Astrocyte (in vitro differentiated cells and primary cell): ENCODE results near the gene UBE2F. TPM values are rescaled to one million over a fixed set of nuclear protein-coding genes. Genes with fewer than 3 reads are reported as not detected.

Experiments used
- DNase-seq: peaks from one replicate; pipeline ENCODE4 v3.0.0-alpha.2; 2010; ENCODE audit warnings: low read depth
- FAIRE-seq: peaks from 2 replicates; lab custom pipeline; 2011; peaks lifted over from hg19 to GRCh38; lab: Jason Lieb, UNC
- H2AFZ ChIP-seq: 2 replicates; pipeline ENCODE4 v1.6.0; 2012; ENCODE audit warnings: low read depth, low read length, inconsistent platforms
- H3K27ac ChIP-seq: 2 replicates; pipeline ENCODE4 v1.5.1; 2011; ENCODE audit warnings: low read depth, low read length, inconsistent platforms
- H3K27me3 ChIP-seq: 2 replicates; pipeline ENCODE4 v1.6.0; 2011; ENCODE audit warnings: low read length, inconsistent platforms; ENCODE audit not compliant: insufficient read depth
- H3K36me3 ChIP-seq: 2 replicates; pipeline ENCODE4 v1.5.1; 2011; ENCODE audit warnings: low read length, inconsistent platforms; ENCODE audit not compliant: insufficient read depth
- H3K4me1 ChIP-seq: 2 replicates; pipeline ENCODE4 v1.5.1; 2011; ENCODE audit warnings: low read length, inconsistent platforms; ENCODE audit not compliant: insufficient read depth
- H3K4me2 ChIP-seq: 2 replicates; pipeline ENCODE4 v1.6.0; 2012; ENCODE audit warnings: low read length, inconsistent platforms
- H3K4me3 ChIP-seq: 2 replicates; pipeline ENCODE4 v1.5.1; 2011; ENCODE audit warnings: low read depth, mild to moderate bottlenecking, low read length, inconsistent platforms; ENCODE audit not compliant: insufficient read depth
- H3K79me2 ChIP-seq: 2 replicates; pipeline ENCODE4 v1.6.0; 2012; ENCODE audit warnings: mild to moderate bottlenecking, low read length, inconsistent platforms; ENCODE audit not compliant: insufficient read depth
- H3K9ac ChIP-seq: 2 replicates; pipeline ENCODE4 v1.6.0; 2012; ENCODE audit warnings: mild to moderate bottlenecking, low read length, inconsistent platforms
- H3K9me3 ChIP-seq: 2 replicates; pipeline ENCODE4 v1.5.1; 2012; ENCODE audit warnings: low read depth, mild to moderate bottlenecking, low read length, inconsistent platforms; ENCODE audit not compliant: insufficient read depth
- H4K20me1 ChIP-seq: 2 replicates; pipeline ENCODE4 v1.6.0; 2012; ENCODE audit warnings: low read length, inconsistent platforms; ENCODE audit not compliant: insufficient read depth
- H3K27ac Mint-ChIP-seq: one replicate; pipeline ENCODE4 v1.8.0; 2021; ENCODE audit warnings: mild to moderate bottlenecking, mixed read lengths; ENCODE audit not compliant: unreplicated experiment
- H3K27me3 Mint-ChIP-seq: one replicate; pipeline ENCODE4 v1.8.0; 2021; ENCODE audit warnings: low read depth, mixed read lengths; ENCODE audit not compliant: unreplicated experiment
- H3K36me3 Mint-ChIP-seq: one replicate; pipeline ENCODE4 v1.8.0; 2021; ENCODE audit warnings: low read depth, mixed read lengths; ENCODE audit not compliant: unreplicated experiment
- H3K4me1 Mint-ChIP-seq: one replicate; pipeline ENCODE4 v1.8.0; 2021; ENCODE audit warnings: low read depth, mixed read lengths; ENCODE audit not compliant: unreplicated experiment
- H3K4me3 Mint-ChIP-seq: one replicate; pipeline ENCODE4 v1.8.0; 2021; ENCODE audit warnings: mild to moderate bottlenecking, moderate library complexity, mixed read lengths; ENCODE audit not compliant: unreplicated experiment
- H3K9me3 Mint-ChIP-seq: one replicate; pipeline ENCODE4 v1.8.0; 2021; ENCODE audit warnings: mild to moderate bottlenecking, mixed read lengths; ENCODE audit not compliant: unreplicated experiment
- CTCF ChIP-seq: IDR thresholded peaks from 2 replicates; pipeline ENCODE4 v1.5.1; 2011; ENCODE audit warnings: low read depth, mild to moderate bottlenecking, inconsistent platforms, low read length, moderate library complexity; ENCODE audit not compliant: insufficient read depth
- EZH2 ChIP-seq: IDR thresholded peaks from 2 replicates; pipeline ENCODE4 v1.6.1; 2012; ENCODE audit warnings: mild to moderate bottlenecking, low read length, inconsistent platforms; ENCODE audit not compliant: insufficient read depth
- total RNA-seq: library from RNA; stranded (reverse); gene quantifications from 2 replicates; pipeline ENCODE4 v1.2.1, GENCODE V29; 2021

Gene UBE2F
- total RNA-seq, 1 donor from 2014 or later = 67.1 TPM

- peak overlapping the region; percentile 91 for H3K4me3 Mint-ChIP-seq
- Histone ChIP-seq H3K4me1 (peaks cover 10% of the 10 kb centered on the region), H3K79me2 (no peaks in the 10 kb centered on the region), H3K9ac (no peak overlapping the region), H3K4me3 (peak overlapping the region; percentile 83), H4K20me1 (no peaks in the 10 kb centered on the region), H3K9me3 (no peaks in the 10 kb centered on the region), H3K4me2 (peak overlapping the region; percentile 91), H3K36me3 (no peaks in the 10 kb centered on the region), H3K27ac (no peak overlapping the region), H2AFZ (no peak overlapping the region), H3K27me3 (no peaks in the 10 kb centered on the region)
- H3K4me1 Mint-ChIP-seq = peaks cover 9% of the 10 kb centered on the region
- peaks cover 4% of the 10 kb centered on the region for H3K36me3 Mint-ChIP-seq
- H3K27ac Mint-ChIP-seq = peak overlapping the region; percentile 8
- H3K27me3 Mint-ChIP-seq = no peaks in the 10 kb centered on the region
- H3K9me3 Mint-ChIP-seq = peaks cover 2% of the 10 kb centered on the region
- no peak for DNase-seq
- TF ChIP-seq EZH2 = no peak
- TF ChIP-seq CTCF = no peak
- FAIRE-seq = no peak
These were observed 92.7 kb downstream of the UBE2F start for GRCh38 chr2:238059505-238059904.

- H3K4me2 ChIP-seq = peak overlapping the region; percentile 91
- H3K4me3 ChIP-seq = peak overlapping the region; percentile 83
- H4K20me1 ChIP-seq = no peaks in the 10 kb centered on the region
- H3K4me1 Mint-ChIP-seq = peaks cover 9% of the 10 kb centered on the region
- peak overlapping the region; percentile 91 for H3K4me3 Mint-ChIP-seq
- FAIRE-seq = no peak
- H3K36me3 Mint-ChIP-seq = peaks cover 4% of the 10 kb centered on the region
- H2AFZ ChIP-seq = peak overlapping the region; percentile 95
- H3K79me2 ChIP-seq = no peaks in the 10 kb centered on the region
- H3K27me3 Mint-ChIP-seq = no peaks in the 10 kb centered on the region
- H3K4me1 ChIP-seq = peaks cover 10% of the 10 kb centered on the region
- DNase-seq = no peak
- H3K27ac Mint-ChIP-seq = peak overlapping the region; percentile 87
- no peaks in the 10 kb centered on the region for H3K27me3 ChIP-seq
- TF ChIP-seq CTCF (no peak), EZH2 (no peak)
- peaks cover 2% of the 10 kb centered on the region for H3K9me3 Mint-ChIP-seq
- no peaks in the 10 kb centered on the region for H3K9me3 ChIP-seq
- no peaks in the 10 kb centered on the region for H3K36me3 ChIP-seq
- H3K27ac ChIP-seq = peak overlapping the region; percentile 82
- peak overlapping the region; percentile 90 for H3K9ac ChIP-seq
These were observed 93.3 kb downstream of the UBE2F start for GRCh38 chr2:238060096-238060541.

- Mint-ChIP-seq H3K27ac (peak within 1 kb of the TSS; percentile 87), H3K4me3 (peak within 1 kb of the TSS; percentile 97), H3K36me3 (peaks cover 4% of the 10 kb centered on the region), H3K4me1 (peaks cover 9% of the 10 kb centered on the region), H3K9me3 (peaks cover 2% of the 10 kb centered on the region), H3K27me3 (no peaks in the 10 kb centered on the region)
- peak within 1 kb of the TSS; percentile 82 for H3K27ac ChIP-seq
- peak within 1 kb of the TSS; percentile 97 for H3K4me3 ChIP-seq
- H3K27me3 ChIP-seq = no peaks in the 10 kb centered on the region
- H3K4me2 ChIP-seq = peak within 1 kb of the TSS; percentile 91
- H3K36me3 ChIP-seq = no peaks in the 10 kb centered on the region
- peak within 1 kb of the TSS; percentile 91 for H3K9ac ChIP-seq
- FAIRE-seq (no peak), DNase-seq (peak; percentile 90)
- peak within 1 kb of the TSS; percentile 97 for H2AFZ ChIP-seq
- peaks cover 10% of the 10 kb centered on the region for H3K4me1 ChIP-seq
- no peaks in the 10 kb centered on the region for H4K20me1 ChIP-seq
- no peak for TF ChIP-seq CTCF
- no peak for TF ChIP-seq EZH2
- H3K9me3 ChIP-seq = no peaks in the 10 kb centered on the region
- no peaks in the 10 kb centered on the region for H3K79me2 ChIP-seq
These were observed 93.9 kb downstream of the UBE2F start, which contains the start of gene SCLY for GRCh38 chr2:238060542-238061314. TSS of gene SCLY (plus strand) at chr2:238061001. CDS start at chr2:238061055, 54 bp downstream.
